KBM-7 (cell line): ENCODE data around the gene TBC1D28.
"Not testable (repeated sequence)": the region's sequence is repeated elsewhere in the genome, so short reads cannot be mapped to it uniquely, and the experiment has no call there.

Experiments used
- DNase-seq: peaks from one replicate; pipeline ENCODE4 v3.0.0-alpha.2; 2015
- in situ Hi-C: fragments of 300-500 bp; cut with MboI; formaldehyde crosslinking; loops from 2 replicates; pipeline ENCODE4 v1.14.3; 2020; ENCODE audit warnings: low sequenced_read_pairs, low pct_unique_long_range_greater_than_20kb, mixed read lengths

Gene TBC1D28

DNA sequence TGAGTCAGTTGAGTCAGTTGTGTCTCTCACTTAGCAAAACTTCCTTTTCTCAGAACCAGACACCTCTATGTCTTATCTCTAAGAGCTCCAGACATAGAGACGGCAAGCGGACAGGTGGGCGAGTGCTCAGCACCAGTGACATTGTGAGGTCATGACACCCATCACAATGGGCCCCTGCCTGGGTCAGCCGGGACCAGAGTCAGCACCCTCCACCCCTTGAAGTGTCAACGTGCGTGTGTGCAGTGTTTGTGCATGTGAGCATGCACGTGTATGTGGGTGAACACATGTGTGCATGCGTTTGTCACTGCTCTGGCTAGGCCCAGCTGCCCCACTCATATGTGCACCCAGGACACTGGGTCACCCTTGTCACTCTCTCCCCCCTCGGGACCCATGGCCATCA, at the start of gene TBC1D28:
Gene TBC1D28 (minus strand): TSS at position 101 of the 400 bp plus-strand sequence. CDS start 3,039 bp downstream, outside the sequence.
- in situ Hi-C loops, DNase-seq: not testable (repeated sequence)

DNA sequence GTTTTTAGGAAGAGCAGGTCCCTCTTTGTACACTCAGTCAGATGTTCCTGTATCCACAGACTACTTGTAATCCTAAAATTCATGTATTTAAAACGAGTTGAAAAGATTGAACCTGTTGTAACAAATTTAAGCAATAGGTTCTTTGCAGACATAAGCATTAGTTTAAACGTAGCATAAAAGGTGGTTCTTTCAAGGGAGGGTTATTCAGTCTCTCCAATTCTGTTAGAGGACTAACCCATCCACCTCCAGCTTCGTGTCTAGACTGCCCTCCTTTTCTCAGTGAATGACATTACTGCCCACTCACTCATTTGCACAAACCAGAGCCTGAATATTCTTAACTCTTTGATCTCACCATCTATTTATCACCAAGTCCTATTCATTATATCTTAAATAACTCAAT, 38.5 kb upstream of the TBC1D28 start:
- DNase-seq, in situ Hi-C loops: not testable (repeated sequence)

GRCh38 chr17:18681767-18682571, 37.8 kb upstream of the TBC1D28 start, which contains the start of gene FOXO3B:
Gene FOXO3B (minus strand): TSS chr17:18682314. CDS start chr17:18681651, 663 bp downstream.
- in situ Hi-C loops, result not testable (repeated sequence)

GRCh38 chr17:18677381-18677780, 33.2 kb upstream of the TBC1D28 start:
- in situ Hi-C loops, result not testable (repeated sequence)

More at GRCh38 chr17:18681767-18682571, 37.8 kb upstream of the TBC1D28 start, which contains the start of gene FOXO3B:
- peak; percentile 87 for DNase-seq

DNA sequence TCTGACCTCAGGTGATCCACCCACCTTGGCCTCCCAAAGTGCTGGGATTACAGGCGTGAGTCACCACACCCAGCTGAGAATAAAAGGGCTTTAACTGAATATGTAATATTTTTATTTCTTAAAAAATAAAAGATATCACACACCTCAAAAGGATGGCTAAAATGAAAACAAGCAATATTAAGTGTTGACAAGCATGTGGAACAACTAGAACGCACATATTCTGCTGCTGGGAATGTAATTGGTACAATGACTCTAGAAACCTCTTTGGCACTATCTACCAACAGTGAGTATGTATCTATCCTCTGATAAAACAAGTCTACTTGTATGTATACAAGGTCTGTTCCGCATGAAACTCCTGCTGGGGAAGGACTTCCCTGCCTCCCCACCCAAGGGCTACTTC, 32.7 kb upstream of the TBC1D28 start:
- DNase-seq, in situ Hi-C loops: not testable (repeated sequence)

More at GRCh38 chr17:18677381-18677780, 33.2 kb upstream of the TBC1D28 start:
- not testable (repeated sequence) for DNase-seq

DNA sequence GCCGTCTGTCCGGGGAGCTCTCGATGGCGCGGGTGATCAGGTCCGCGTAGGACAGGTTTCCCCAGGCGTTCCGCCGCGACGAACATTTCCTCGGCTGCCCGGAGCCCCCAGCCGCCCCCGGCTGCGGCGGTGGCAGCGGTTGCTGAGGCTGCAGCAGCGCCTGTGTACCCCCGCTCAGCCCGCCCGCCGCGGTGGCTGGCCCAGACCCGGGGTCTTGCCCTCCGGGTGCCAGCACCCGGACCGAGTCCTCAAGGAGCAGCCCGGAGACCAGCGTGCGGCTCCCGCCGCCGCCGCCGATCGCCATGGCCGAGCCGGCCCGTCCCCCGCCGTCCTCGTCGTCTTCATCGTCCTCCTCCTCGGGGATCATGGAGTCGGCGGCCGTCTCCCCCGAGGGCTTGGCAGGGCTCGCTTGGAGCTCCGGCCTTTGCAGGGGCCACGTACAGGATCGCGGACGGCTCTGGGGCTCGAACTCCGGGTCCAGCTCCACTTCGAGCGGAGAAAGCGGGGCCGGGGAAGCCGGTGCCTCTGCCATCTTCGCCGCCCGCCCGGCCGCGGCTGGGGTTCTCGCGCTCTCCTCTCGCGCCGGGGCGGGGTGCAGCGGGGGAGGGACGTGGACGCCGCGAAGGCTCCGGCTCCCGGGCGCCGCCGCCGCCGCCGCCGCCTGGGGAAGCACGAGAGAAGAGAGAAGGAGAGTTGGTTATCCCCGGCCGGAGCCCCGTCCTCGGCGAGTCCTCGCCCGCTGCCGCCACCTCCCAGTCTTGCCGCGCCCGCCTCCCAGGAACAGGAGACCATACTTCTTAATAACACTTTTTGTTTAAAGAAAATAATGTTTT, 28.4 kb upstream of the TBC1D28 start:
- in situ Hi-C loops, result not testable (repeated sequence)

GRCh38 chr17:18668625-18669024, 24.4 kb upstream of the TBC1D28 start:
- in situ Hi-C loops, result not testable (repeated sequence)

More for the DNA sequence above, 28.4 kb upstream of the TBC1D28 start:
- DNase-seq, result not testable (repeated sequence)

GRCh38 chr17:18667535-18667934, 23.3 kb upstream of the TBC1D28 start:
- DNase-seq, in situ Hi-C loops: not testable (repeated sequence)

More at GRCh38 chr17:18668625-18669024, 24.4 kb upstream of the TBC1D28 start:
- not testable (repeated sequence) for DNase-seq

DNA sequence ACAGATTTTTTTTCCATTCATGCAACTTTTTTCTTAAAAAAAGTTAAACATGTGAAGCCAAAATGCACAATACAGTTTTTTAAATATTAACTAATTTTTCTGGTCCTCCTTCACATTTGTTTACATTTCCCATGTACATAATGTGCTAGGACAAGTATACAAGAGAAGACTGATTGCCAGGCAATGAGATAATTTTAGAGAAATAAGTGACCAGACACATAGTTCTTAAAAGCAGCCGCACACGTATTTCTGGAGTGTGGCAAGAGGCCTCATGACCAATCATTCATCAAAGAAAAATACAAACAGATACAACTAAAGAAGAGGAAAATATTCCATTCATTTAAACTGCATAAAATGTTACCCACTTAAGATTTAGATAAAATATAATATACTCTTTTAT, 22.1 kb upstream of the TBC1D28 start:
- in situ Hi-C loops, result not testable (repeated sequence)

GRCh38 chr17:18661924-18662624, 17.9 kb upstream of the TBC1D28 start:
- peak; percentile 7 for DNase-seq
- in situ Hi-C loops, result not testable (repeated sequence)

More for the DNA sequence above, 22.1 kb upstream of the TBC1D28 start:
- not testable (repeated sequence) for DNase-seq

- in situ Hi-C loops, DNase-seq: not testable (repeated sequence)
Measured at GRCh38 chr17:18650094-18650493, 5.9 kb upstream of the TBC1D28 start.

DNA sequence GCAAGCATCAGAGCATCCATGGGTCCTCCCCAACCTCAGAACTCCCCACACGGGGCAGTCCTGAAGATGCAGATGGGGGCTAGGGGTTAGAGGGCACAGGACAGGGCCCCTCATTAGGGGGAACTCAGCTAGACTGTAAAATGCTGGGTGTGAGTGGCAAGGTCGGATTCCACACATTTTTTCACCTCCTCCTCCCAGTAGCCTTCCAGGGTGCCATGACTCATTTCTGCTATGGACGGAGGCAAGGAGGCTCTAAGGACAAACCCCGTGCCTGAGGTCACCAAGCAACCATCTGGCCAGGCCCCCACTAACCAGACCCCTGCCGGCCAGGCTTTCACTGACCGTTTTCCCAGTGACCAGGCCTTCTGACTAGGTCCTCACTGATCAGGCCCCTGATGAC, 1.1 kb downstream of the TBC1D28 start:
- DNase-seq, in situ Hi-C loops: not testable (repeated sequence)

- DNase-seq, in situ Hi-C loops: not testable (repeated sequence)
Measured at GRCh38 chr17:18638357-18638756, 5.8 kb downstream of the TBC1D28 start.

GRCh38 chr17:18636237-18636636, 8.0 kb downstream of the TBC1D28 start:
- in situ Hi-C loops, DNase-seq: not testable (repeated sequence)

- DNase-seq, in situ Hi-C loops: not testable (repeated sequence)
Measured at GRCh38 chr17:18635773-18636172, 8.4 kb downstream of the TBC1D28 start.

DNA sequence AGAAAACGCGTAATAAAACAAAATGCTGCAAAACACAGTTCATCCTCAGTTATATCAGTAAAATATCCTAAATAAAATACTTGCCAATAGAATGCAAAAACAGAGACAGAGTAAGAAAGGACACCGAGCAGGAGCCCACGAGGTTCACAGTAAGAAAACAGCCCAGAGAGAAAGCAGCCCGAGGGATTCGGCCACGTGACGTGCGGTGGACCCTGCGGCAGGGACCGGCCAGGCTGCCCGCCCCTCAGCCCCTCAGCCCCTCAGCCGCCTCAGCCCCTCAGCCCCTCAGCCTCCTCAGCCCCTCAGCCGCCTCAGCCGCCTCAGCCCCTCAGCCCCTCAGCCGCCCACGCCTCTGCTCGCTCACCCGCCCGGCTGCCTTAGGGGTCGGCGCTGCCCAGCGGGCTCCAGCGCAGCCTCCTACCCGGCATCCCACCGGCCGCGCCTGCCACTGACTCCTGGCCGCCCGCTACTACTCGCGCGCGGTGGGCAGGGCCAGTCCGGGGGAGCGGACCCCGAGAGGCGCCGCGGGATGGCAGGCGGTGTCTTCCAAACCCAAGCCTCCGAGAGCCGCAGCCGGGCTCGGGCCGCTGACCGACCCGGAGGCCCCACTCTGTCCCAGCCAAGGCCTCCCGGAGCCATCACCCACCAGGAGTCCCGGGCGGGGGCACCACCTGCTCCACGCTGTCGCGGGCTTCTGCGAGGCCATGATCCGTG, 9.5 kb downstream of the TBC1D28 start:
- in situ Hi-C loops, DNase-seq: not testable (repeated sequence)

DNA sequence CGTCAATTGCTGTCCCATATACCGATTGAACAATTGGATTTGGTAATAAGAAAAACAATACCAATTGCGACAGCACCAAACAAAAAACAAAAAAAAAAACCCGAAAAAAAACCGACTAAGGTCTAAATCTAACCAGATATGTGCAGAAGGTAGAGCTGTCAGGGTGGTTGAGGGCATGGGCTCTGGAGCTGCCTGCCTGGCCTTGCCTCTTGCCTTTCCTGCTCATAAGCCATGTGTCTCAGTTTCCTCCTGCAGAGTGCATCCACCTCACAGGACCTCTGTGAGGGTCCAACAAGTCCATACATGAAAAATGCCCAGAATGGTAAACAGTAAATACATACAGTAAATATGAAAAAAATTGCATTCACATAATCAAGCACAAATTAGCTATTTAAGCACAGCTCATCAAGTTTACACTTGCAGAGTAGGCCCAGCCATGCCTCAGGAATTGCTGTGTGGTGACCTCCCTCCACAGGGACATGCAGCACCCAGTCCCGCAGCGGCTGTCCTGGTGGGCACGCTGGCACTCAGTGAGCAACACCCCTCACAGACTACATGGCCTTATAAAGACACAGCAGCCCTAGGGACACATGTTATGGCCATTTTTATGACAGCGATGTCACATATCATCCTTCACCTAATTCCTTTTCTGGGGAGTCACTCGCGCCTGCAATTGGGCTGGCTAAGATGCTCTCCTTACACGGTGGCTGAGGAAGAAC, 17.9 kb downstream of the TBC1D28 start:
- DNase-seq, result no peak
- in situ Hi-C loops, result no loop called here
